Middle frontal gyrus (tissue), 1 donor: ENCODE results near the gene CIBAR2.

Source experiments
- DNase-seq: peaks from one replicate; pipeline ENCODE4 v3.0.0-alpha.2; 2015; ENCODE audit warnings: low spot score; ENCODE audit errors: extremely low spot score

The CIBAR2 gene

DNA sequence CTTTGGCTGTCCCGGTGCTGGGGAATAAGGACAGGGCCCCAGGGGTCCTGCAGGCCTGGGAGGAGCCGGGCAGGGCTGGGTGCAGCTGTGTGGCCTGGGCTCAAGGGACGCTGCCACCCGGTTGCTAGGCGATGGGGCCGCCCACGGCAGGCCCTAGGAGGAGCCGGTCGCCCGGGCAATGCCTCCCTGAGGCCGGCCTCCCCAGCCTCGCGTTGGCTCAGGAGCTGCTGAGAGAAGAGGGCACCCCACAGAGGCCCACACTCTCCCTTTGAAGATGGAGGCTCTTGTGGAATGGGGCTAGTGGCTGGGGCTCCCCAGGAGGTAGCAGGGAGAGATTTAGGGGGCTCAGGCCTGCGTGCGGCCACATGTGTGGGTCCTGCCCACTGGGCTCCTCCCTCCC is at the start of gene CIBAR2:
Gene CIBAR2, minus strand, starts transcription at position 109 of the 400 bp plus-strand sequence. CDS start 120 bp downstream, outside the sequence.
- no peak for DNase-seq

DNA sequence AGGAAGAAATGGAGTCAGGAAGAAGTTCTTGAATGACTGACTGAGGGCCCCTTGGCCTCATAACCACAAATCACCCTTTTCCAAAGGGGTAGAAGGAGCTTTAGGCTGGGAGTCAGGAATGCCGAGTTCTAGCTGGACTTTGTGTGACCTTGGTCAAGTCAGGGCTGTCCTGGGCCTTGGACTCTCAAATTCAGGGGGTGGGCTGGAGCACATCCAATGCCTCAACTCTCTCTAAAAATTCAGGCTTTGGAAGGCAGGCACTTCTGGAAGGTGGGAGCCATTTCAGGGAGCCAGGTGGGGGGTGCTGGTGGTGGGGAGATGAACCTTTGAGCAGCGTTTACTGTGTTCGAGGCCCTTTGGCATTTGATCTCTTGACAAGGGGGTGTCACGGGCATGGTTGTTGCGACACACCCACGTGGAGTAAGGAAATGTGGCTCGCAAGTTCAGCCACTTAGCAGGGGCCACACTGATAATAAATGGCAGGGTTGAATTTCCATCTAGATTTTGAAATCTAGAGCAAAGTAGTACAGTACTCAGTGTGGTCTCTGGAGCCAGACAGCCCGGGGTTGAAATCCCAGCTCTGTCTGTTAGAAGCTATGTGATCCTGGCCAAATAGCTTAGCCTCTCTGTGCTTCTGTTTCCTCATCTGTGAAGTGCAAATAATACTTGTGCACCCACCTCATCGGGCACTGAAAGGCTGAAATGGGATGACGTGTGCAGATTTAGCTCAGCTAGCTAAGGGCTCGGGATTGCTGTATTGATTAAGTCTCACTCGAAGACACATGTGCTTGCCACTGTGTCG is 47.1 kb upstream of the CIBAR2 start:
- DNase-seq: no peak

DNA sequence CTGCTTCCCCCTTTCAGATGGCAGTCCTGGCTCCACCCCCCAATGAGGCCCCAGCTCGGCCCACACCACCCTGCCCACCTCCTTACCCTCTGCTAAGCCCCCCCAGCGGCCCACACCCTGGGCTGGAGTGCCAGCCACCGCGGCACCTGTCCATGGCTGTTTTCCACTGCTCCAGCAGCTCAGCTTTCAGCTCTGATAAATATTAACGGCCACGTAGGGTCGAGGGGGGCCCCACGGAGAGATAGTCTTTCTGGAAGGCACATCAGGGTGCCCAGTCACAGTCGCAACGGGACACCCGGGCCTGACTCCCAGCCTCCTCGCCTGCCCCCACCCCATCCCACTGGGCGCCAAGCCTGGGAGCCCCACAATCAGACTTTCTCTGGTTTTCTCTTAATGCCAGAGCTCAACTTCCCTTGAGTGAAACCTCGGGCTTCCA is 46.5 kb upstream of the CIBAR2 start:
- no peak for DNase-seq

DNA sequence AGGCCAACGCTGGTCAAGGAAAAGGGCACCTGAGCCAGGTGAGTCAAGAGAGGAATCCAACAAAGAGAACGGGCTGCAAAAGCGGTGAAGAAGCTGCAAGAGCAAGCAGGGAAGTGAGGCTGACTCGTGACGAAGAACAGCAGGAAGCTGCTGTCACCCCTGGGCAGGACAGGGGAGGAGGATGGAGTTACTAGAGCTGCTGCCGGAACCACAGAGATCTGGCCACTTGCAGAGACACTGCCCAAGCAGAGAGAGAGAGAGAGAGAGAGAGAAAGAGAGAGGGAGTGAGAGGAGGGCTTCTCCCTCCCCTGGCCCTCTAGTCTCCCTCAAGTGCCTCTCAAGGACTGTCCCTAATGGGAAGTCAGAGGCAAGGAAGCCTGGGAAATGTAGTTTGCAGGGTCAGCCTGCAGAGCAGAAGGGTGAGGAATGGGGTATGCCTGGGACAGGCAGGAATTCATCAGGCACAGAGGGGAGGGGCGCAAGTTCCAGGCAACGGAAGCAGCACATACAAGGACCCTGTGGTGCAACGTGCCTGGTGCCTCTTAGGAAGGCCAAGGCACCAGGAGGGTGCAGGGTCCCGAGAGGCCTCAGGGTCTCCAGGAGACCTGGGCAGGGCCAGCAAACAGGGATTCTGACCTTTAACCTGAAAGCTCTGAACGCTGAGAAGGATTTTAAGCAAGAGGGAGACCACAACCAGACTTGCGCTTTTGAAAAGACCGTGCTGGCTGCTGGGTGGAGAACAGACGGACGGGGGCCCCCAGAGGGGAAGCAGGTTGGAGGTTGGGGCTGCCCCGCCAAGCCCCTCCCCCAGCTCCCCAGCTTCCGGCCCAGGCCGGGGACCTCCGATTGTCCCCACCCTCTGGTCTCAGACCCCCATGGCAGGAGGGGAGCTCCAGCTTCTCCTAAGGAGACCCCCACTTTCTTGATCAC is 45.8 kb upstream of the CIBAR2 start:
- no peak for DNase-seq

DNA sequence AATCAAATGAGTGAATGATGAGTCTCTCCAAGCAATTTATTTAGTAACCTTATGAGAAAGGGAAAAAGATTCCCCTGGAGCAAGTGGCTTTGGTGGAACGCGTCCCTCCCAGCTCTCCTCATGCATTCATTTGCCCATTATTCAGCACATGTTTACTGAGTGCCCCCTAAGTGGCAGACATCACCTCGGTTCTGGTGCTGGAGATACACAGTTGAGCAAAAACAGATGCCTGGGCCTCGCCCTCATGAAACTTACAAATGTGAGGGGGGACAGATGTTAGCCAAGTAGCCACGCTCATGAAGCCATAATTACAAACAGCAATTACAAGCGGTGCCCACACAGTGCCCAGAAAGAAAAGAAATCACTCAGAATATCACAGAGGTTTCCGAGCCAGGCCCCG is 45.1 kb upstream of the CIBAR2 start:
- no peak for DNase-seq

DNA sequence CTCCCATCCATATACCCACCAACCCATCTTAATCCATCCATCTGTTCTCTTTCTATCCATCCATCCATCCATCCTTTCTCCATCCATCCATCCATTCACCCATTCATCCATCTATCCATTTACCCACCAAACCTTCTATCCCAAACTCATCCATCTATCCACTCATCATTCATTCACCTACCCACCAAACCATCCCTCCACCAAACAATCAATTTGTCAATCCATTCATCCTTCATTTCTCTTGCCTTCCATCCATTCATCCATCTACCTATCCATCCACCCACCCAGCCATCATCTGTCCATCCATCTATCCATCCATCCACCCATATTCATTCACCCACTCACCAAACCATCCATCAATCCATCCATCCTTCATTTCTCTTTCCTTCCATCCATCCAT is 44.6 kb upstream of the CIBAR2 start:
- DNase-seq: no peak

DNA sequence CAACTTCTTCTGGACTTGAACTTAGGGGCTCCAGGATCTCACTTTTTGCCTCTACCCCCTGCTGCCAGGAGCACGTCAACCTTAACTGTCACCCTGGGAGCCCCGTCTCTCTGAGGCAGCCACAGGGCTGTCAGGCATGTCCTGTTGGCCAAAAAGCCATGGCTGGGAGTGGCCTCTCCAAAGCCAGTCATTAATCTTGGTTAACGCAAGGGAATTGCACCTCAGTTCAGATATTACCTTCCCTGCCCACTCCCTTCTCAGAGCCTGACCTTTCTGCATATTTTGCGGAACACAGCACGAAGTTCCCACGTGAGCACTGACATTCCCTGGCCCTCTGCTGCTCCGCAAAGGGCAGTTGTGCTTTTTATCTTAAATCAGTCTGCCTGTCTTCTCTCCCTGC is 44.2 kb upstream of the CIBAR2 start:
- DNase-seq: no peak

DNA sequence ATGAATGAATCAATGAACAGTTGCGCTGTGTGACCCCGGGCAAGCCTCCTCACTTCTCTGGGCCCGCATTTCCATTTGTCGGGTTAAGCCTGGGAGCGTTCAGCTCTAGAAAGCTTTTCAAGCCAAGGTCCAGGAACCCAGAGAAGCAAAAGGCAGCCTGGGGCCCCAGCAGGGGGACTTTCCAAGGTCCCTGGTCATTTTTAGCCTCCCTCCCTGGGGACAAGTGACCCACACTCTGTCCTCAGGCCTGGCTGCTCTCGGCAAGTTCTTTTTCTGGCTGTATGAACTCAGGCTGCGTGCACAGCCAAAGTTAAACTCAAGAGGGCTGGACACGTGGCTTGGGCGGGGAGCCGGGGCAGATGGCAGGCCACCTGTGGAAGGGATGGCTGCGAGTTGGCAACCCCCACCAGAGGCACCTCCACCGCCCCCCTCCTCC is 41.4 kb upstream of the CIBAR2 start:
- no peak for DNase-seq

DNA sequence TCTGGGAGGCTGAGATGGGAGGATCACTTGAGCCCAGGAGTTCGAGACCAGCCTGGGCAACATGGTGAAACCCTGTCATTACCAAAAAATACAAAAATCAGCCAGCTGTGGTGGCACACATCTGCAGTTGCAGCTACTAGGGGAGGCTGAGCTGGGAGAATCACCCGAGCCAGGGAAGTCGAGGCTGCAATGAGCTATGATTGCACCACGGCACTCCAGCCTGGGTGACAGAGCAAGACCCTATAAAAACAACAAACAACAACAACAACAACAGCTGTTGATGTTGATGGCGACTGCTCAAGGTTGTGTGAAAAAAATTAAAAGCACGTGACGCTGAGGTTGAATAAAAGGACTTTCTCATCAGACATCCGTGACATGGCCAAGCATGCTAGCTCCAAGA is 40.8 kb upstream of the CIBAR2 start:
- no peak for DNase-seq

DNA sequence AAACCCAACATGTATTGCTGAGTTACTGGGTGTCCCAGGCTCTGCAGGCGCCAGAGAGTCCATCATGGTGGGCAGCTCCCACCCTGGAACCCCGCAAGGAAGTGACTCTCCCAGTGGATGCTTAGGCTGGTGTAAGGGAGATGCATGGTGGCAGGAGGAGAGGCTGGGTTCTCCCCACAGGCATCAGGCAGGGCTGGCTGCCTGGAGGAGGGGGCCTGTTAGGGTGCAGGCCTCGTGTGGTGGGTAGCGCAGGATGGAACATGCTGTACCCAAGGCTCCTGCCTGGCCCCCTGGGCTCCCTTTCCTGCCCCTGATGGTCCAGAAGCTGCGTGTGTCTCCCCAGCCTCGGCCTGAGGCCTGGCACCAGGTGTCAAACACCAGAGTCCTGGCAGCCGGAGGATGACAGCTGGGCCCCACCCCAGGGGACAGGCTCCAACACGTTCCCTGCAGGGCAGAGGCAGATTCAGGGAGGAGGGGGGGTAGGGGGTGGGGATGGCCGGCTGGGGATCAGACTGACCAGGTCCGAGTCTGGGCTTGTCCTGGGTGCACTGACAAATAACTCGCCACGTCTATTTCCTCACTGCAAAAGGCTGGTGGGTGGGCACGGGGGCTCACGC is 40.2 kb upstream of the CIBAR2 start:
- DNase-seq: no peak

DNA sequence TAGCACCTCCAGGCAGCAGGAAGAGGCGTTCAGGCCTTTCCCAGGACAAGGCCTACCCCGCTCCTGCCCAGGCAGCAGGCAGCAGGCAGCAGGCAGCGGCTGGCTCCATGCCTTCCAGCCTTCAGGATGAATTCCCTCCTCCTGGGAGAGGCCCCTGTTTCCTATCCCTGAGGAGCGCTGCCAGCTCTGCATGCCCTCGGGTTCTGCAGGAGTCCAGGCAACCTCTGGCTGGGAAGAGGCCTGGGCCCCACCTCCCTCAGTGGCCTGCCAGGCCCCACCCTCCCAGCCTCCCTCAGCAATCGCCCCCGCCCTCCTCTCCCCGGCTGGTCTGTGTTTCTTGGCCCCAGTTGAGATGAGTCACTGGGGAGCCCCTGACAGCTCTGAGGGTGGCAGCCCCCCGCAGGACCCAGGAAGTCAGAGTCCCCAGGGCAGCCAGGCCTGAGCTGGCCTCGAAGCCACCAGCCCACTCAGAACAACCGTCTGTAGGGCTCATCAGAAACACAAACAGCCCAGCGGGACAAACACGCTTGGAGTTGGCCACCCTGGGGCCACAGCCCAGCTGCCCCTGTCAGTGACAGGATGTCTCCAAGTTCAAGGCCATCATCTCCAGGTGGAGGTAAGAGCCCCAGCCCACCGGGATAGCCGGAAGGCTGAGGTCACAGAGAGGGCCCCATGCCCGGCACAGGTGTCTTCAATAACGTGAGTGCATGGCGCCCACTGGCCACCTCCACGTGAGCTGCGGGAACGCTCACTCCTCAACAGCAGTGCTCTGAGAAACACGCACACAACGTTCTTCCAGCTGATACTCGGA is 39.5 kb upstream of the CIBAR2 start:
- DNase-seq: no peak

DNA sequence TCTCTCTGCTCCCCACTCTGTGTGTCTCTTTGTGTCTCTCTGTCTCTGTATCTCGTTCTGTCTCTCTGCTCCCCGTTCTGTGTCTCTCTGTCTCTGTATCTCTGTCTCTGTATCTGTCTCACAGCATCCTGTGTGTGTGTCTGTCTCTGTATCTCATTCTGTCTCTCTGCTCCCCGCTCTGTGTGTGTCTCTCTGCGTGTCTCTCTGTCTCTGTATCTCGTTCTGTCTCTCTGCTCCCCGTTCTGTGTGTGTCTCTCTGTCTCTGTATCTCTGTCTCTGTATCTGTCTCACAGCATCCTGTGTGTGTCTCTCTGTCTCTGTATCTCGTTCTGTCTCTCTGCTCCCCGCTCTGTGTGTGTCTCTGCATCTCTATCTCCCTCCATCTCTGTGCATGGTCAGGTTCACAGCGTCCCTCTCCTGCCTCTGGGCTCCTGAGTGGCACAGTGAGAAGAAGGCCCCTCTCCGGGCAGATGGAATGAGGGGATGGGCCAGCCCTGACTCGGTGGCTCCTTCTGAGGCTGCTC is 38.9 kb upstream of the CIBAR2 start:
- DNase-seq: no peak

DNA sequence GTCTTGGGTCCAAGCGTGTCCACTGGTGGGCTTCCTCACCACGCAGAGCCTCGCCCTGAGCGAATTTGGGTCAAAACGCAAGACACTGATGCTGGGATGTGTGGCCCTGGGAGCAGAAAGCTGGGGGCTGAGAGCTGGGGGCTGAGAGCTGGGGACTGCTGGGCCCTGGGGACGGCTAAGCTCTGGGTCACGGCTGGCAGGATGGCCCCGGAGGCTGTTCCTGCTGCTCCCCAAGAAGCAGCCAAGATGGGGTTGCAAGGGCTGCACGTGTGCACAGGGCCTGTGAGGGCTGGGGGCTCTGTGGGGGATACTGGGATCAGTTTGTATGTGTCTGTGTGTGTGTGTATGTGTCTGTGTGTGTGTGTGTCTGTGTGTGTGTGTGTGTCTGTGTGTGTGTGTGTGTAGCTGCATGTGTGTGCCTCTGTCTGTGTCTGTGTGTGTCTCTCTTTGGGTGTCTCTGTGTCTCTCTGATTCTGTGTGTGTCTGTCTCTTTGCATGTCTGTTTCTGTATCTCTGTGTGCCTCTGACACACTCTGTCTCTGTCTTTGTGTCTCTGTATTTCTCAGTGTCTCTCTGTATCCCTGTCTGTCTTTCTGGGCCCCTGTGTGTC is 38.2 kb upstream of the CIBAR2 start:
- no peak for DNase-seq

DNA sequence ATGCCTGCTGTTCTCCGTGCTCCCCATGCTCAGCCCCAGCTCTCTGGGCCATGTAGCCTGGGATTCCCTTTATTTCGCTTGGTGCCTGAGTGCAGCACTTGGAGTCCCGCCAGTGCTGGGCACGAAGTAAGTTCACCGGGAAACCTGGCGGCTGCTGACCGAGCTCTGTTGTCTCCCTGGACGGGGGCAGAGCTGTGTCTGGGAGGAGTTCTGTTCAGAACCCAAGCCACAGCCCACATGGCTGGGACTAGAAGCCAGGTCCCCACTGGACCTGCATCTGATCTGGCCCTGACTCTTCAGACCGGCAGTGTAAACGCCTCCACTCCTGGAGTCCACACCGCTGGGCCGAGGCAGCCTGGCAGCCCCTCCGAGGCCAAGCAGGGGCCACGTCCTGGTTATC is 37.5 kb upstream of the CIBAR2 start:
- no peak for DNase-seq

DNA sequence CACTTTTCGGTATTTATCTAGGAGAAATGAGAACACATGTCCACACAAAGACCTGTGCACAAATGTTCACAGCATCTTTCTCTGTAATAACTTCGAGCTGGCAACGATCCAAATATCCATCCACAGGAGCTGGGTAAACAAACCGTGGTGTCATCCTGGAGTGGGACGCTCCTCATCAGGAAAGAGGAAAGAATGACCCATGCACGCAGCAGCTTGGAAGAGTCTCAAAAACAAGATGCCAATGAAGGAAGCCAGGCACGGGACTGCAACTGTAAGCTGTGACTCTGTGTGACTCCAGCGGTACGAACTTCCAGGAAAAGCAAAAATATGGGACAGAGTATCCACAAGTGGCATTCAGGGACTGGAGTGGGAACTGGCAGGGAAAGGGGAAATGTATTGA is 36.7 kb upstream of the CIBAR2 start:
- no peak for DNase-seq

DNA sequence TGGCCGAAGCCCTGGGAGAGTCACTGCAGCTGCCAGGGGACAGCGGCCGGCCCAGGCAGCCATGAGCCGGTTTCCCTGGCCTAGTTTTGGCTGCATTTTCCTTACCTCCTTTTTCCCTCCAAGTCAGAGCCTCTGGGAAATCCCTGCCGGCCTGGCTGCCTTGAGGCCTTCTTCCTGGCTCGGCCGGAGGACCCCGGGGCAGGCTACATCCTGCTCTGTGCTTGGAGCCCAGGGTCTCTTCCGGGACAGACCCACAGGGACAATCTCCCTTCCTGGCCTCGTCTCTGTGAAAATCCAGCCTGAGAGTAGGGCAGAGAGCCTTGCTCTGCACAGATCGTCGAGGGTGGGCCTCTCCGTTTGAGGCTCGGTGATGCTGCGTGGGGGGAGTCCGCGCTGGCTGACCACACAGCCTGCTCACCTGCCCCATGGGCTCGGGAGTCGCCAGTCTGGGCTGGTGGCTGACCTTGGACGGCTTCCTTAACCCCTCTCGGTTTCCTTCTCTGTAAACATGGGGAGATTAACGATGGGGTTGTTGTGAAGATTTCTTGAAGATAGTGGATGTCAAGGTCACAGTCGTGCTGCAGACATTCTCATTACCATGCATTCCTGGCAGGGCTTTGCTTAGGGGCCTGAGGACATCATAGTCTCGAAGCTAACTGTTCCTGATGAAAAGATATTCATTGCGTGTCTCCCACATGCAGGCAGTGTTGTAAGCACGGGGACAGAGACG is 34.8 kb upstream of the CIBAR2 start:
- DNase-seq: no peak

DNA sequence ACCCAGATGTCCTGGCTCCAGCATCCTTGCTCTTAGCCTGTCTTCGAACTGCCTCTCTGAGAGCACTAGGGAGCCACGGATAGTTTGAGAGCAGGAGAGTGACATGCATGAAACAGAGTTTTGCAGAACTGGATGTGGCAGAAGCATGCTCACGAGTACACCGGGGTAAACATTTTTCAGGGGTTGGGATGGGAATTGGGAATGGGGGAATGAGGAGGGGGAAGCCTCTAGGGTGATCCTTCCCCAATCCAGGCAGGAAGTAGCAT is 34.2 kb upstream of the CIBAR2 start:
- no peak for DNase-seq

DNA sequence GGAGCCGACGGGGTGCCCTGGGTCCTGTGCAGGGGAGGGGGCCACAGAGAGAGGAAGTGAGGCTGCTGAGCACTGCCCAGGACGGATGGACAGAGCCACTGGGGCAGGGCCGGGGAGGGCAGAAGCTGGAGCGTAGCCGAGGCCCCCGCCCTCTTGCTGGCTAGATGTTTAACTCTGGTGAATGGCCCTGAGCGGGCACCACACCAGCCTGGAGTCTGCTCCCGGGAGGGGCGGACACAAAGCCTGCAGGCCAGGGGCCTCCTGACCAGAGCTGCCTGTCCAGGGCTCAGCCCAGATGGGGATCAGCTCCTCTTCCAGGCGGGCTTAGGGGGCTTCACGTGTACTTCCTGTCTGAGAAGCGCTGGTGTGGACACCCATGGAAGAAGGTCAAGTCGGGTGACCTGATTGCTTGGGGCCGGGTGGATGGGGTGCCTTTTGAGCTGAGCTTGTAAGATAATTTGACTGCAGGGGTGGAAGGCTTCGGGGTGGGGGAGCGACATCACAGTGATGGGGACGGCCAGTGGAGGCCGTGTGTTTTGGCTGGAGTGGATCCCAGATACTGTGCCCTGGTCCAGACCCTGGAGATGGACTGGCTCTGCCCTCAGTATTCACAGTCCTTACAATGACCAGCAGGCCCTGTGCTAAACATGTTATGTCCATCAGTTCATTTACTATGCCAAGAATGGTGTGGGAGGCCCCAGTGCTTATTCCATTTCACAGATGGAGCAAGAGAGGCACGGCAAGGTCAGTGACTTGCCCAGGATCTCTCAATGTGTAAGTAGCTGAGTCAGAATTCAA is 33.7 kb upstream of the CIBAR2 start:
- DNase-seq: no peak

DNA sequence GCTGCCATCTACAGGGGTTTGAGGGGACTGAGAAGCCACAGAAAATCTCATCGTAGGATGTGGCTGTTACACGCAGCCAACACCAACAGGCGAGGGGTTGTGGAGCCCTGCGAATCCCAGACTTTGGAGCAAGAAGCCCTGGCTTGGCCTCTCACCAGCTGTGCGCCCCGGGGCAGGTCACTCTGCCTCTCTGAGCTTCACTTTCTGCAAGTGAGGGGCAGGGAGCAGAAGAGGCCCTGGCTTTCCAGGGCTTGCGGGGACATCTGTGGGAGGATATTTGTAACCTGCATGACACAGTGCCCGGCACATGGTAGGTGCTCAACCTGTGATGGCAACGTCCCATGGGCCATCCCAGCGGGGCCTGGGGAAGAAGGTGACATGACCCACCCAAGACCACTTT is 32.9 kb upstream of the CIBAR2 start:
- DNase-seq: no peak
